ENCODE results near the gene YIPF1.

DNA sequence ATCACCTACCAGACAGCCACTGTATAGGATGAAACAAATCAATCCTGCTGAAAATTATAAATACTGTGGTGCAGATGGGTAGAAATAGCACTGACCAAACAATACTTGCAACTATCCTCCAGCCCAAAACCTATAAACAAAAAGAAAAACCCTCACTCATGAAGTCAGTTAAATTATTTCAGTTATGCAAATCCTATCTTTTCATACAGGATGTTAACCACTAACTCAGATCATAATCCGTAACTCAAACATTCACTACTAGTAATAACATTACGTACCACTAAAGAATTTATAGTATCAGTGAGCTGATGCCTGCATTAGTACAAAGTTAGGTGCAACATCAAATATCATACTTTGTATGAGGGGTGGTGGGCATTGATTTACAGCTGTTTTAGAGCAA is 54.1 kb downstream of the YIPF1 start:
- no peak for TF ChIP-seq YY1 (IDR thresholded peaks at IDR 0.05; ENCODE audit: low read depth)
- no peak for TF ChIP-seq MAX (IDR thresholded peaks at IDR 0.05)
- TF ChIP-seq TAF1 (IDR thresholded peaks at IDR 0.05; ENCODE audit: low read depth): no peak
- TF ChIP-seq TEAD4 (IDR thresholded peaks at IDR 0.05): no peak
- TF ChIP-seq CEBPB (IDR thresholded peaks at IDR 0.05): no peak
- TF ChIP-seq, protein P1, sequence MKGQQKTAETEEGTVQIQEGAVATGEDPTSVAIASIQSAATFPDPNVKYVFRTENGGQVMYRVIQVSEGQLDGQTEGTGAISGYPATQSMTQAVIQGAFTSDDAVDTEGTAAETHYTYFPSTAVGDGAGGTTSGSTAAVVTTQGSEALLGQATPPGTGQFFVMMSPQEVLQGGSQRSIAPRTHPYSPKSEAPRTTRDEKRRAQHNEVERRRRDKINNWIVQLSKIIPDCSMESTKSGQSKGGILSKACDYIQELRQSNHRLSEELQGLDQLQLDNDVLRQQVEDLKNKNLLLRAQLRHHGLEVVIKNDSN (IDR thresholded peaks at IDR 0.05): no peak
- TF ChIP-seq ZBTB7A (IDR thresholded peaks at IDR 0.05; ENCODE audit: low read depth): no peak
- no peak for TF ChIP-seq EGR1 (IDR thresholded peaks at IDR 0.05)
- TF ChIP-seq RAD21 (IDR thresholded peaks at IDR 0.05; ENCODE audit: low read depth): no peak
- TF ChIP-seq EP300 (IDR thresholded peaks at IDR 0.05; ENCODE audit: borderline replicate concordance): no peak
- TF ChIP-seq, protein P2, sequence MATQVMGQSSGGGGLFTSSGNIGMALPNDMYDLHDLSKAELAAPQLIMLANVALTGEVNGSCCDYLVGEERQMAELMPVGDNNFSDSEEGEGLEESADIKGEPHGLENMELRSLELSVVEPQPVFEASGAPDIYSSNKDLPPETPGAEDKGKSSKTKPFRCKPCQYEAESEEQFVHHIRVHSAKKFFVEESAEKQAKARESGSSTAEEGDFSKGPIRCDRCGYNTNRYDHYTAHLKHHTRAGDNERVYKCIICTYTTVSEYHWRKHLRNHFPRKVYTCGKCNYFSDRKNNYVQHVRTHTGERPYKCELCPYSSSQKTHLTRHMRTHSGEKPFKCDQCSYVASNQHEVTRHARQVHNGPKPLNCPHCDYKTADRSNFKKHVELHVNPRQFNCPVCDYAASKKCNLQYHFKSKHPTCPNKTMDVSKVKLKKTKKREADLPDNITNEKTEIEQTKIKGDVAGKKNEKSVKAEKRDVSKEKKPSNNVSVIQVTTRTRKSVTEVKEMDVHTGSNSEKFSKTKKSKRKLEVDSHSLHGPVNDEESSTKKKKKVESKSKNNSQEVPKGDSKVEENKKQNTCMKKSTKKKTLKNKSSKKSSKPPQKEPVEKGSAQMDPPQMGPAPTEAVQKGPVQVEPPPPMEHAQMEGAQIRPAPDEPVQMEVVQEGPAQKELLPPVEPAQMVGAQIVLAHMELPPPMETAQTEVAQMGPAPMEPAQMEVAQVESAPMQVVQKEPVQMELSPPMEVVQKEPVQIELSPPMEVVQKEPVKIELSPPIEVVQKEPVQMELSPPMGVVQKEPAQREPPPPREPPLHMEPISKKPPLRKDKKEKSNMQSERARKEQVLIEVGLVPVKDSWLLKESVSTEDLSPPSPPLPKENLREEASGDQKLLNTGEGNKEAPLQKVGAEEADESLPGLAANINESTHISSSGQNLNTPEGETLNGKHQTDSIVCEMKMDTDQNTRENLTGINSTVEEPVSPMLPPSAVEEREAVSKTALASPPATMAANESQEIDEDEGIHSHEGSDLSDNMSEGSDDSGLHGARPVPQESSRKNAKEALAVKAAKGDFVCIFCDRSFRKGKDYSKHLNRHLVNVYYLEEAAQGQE (IDR thresholded peaks at IDR 0.05; ENCODE audit: low read depth): no peak
